Thyroid gland (tissue), 4 donors: Measurements from ENCODE around the gene SORT1.
"Not testable (repeated sequence)": the region's sequence is repeated elsewhere in the genome, so short reads cannot be mapped to it uniquely, and the experiment has no call there.

Source experiments
- POLR2A ChIP-seq, 2 donors: fragments of 450-650 bp; IDR thresholded peaks; one replicate each; pipeline ENCODE4 v1.6.1; 2017; ENCODE audit warnings: antibody characterized with exemption in 2 of 2, mild to moderate bottlenecking in 2 of 2, moderate library complexity in 1 of 2
- TF ChIP-seq, protein P1 (sequence below), 6 experiments: fragments of 200-600 bp in 3 of 6; fragments of 450-650 bp in 3 of 6; sonication (generic) in 3 of 6; IDR thresholded peaks; one replicate each; pipeline ENCODE4 v1.5.1; 2016 to 2019; ENCODE audit warnings: antibody characterized with exemption in 6 of 6, mild to moderate bottlenecking in 2 of 6, inconsistent platforms in 1 of 6, moderate library complexity in 1 of 6

DNA sequence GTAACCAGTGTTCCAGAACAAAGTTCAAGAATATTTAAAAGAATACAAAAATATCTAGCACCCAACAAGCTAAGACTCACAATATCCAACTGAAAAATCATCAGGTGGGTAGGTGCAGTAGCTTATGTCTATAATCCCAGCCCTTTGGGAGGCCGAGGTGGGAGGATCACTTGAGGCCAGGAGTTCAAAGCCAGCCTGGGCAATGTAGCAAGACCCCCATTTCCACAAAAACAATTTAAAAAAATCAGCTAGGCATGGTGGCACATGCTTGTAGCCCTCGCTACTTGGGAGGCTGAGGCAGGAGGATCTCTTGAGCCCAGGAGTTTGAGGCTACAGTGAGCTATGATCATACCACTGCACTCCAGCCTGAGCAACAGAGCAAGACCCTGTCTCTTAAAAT lies 24.0 kb downstream of the SORT1 start:
- TF ChIP-seq, protein P1, sequence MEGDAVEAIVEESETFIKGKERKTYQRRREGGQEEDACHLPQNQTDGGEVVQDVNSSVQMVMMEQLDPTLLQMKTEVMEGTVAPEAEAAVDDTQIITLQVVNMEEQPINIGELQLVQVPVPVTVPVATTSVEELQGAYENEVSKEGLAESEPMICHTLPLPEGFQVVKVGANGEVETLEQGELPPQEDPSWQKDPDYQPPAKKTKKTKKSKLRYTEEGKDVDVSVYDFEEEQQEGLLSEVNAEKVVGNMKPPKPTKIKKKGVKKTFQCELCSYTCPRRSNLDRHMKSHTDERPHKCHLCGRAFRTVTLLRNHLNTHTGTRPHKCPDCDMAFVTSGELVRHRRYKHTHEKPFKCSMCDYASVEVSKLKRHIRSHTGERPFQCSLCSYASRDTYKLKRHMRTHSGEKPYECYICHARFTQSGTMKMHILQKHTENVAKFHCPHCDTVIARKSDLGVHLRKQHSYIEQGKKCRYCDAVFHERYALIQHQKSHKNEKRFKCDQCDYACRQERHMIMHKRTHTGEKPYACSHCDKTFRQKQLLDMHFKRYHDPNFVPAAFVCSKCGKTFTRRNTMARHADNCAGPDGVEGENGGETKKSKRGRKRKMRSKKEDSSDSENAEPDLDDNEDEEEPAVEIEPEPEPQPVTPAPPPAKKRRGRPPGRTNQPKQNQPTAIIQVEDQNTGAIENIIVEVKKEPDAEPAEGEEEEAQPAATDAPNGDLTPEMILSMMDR (IDR thresholded peaks at IDR 0.05), result not testable (repeated sequence)
- not testable (repeated sequence) for TF ChIP-seq POLR2A (IDR thresholded peaks at IDR 0.05)
